ENCODE results near the gene JOSD2. TPM values are rescaled to one million over a fixed set of nuclear protein-coding genes. Genes with fewer than 3 reads are reported as not detected.

Gene JOSD2
- total and polyA plus RNA-seq, 9 of the 15 experiments (the other 6 are each of a cell fraction or from before 2014, with no cell fraction given): 0.06 to 14.4 (median 3.1) TPM

DNA sequence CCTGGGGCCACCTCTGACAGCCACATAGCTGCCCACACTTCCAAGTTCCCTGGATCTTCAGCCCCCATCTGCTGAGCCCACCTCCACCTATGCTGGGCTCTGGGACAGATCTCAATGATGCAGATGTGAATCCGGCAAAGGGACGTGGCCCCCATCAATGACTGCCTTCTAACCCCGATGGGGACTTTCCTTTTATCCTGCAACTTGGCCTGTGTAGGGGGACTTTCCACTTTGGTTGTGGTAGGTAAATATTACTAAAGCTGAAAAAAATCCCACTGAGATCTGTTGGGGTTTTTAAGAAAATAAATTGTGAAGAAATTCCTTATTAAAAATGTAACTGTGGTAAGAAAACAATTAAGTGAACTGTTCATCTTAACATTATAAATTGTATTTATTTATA, 23.5 kb upstream of the JOSD2 start (continued):
- TF ChIP-seq, protein P1, sequence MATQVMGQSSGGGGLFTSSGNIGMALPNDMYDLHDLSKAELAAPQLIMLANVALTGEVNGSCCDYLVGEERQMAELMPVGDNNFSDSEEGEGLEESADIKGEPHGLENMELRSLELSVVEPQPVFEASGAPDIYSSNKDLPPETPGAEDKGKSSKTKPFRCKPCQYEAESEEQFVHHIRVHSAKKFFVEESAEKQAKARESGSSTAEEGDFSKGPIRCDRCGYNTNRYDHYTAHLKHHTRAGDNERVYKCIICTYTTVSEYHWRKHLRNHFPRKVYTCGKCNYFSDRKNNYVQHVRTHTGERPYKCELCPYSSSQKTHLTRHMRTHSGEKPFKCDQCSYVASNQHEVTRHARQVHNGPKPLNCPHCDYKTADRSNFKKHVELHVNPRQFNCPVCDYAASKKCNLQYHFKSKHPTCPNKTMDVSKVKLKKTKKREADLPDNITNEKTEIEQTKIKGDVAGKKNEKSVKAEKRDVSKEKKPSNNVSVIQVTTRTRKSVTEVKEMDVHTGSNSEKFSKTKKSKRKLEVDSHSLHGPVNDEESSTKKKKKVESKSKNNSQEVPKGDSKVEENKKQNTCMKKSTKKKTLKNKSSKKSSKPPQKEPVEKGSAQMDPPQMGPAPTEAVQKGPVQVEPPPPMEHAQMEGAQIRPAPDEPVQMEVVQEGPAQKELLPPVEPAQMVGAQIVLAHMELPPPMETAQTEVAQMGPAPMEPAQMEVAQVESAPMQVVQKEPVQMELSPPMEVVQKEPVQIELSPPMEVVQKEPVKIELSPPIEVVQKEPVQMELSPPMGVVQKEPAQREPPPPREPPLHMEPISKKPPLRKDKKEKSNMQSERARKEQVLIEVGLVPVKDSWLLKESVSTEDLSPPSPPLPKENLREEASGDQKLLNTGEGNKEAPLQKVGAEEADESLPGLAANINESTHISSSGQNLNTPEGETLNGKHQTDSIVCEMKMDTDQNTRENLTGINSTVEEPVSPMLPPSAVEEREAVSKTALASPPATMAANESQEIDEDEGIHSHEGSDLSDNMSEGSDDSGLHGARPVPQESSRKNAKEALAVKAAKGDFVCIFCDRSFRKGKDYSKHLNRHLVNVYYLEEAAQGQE (IDR thresholded peaks at IDR 0.05; ENCODE audit: borderline replicate concordance): no peak
- TF ChIP-seq, protein P1 (CRISPR knock-in tag; IDR thresholded peaks at IDR 0.05; ENCODE audit: low read depth): no peak
- TF ChIP-seq CC2D1A (IDR thresholded peaks at IDR 0.05) (no peak), U2AF1 (optimal IDR thresholded peaks at IDR 0.05; ENCODE audit: low read depth, low read length) (no peak), KLF6 (CRISPR knock-in tag; IDR thresholded peaks at IDR 0.05; ENCODE audit: borderline replicate concordance) (no peak)
- TF ChIP-seq, protein P2, sequence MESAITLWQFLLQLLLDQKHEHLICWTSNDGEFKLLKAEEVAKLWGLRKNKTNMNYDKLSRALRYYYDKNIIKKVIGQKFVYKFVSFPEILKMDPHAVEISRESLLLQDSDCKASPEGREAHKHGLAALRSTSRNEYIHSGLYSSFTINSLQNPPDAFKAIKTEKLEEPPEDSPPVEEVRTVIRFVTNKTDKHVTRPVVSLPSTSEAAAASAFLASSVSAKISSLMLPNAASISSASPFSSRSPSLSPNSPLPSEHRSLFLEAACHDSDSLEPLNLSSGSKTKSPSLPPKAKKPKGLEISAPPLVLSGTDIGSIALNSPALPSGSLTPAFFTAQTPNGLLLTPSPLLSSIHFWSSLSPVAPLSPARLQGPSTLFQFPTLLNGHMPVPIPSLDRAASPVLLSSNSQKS (CRISPR knock-in tag; IDR thresholded peaks at IDR 0.05): no peak
